PC-3 (cell line): ENCODE results near the gene BCL2L11. TPM values are rescaled to one million over a fixed set of nuclear protein-coding genes. Genes with fewer than 3 reads are reported as not detected.

ENCODE experiments used
- ATAC-seq: fragments of 200-7000 bp; cut with Tn5 transposase; 2 replicates; pipeline ENCODE4 v1.9.1; 2020; ENCODE audit warnings: mild to moderate bottlenecking, moderate library complexity
- BruUV-seq: library from RNA; stranded (reverse); fragments of 400-500 nt; replicated peaks from 2 replicates; lab custom pipeline; 2021; lab: Mats Ljungman, UMichigan
- CTCF ChIA-PET: fragments of 300-600 bp; sonication (Branson Sonifier 250); formaldehyde crosslinking; loops from one replicate; lab custom pipeline; 2022; ENCODE audit warnings: antibody characterized with exemption; lab: Charles Lee
- POLR2A ChIA-PET: fragments of 300-600 bp; sonication (Branson Sonifier 250); formaldehyde crosslinking; loops from one replicate; lab custom pipeline; 2022; ENCODE audit warnings: antibody characterized with exemption; ENCODE audit not compliant: unreplicated experiment; lab: Charles Lee
- DNase-seq: peaks from one replicate; pipeline ENCODE4 v3.0.0-alpha.2; 2015
- H2AFZ ChIP-seq: fragments of 300-600 bp; sonication (generic); 2 replicates; pipeline ENCODE4 v1.6.0; 2016; ENCODE audit warnings: antibody characterized with exemption, low read length
- H3F3A ChIP-seq: fragments of 300-600 bp; sonication (generic); one replicate; pipeline ENCODE4 v1.6.0; 2017; ENCODE audit warnings: antibody characterized with exemption, low read length, control low read depth, mild to moderate bottlenecking; ENCODE audit not compliant: unreplicated experiment
- H3K27ac ChIP-seq: fragments of 300-600 bp; sonication (generic); 2 replicates; pipeline ENCODE4 v1.5.1; 2016; ENCODE audit warnings: mild to moderate bottlenecking, low read length
- H3K27me3 ChIP-seq: fragments of 300-600 bp; sonication (generic); 2 replicates; pipeline ENCODE4 v1.6.1; 2016; ENCODE audit warnings: low read length, mixed read lengths
- H3K36me3 ChIP-seq: fragments of 300-600 bp; sonication (generic); 2 replicates; pipeline ENCODE4 v1.6.1; 2016; ENCODE audit warnings: low read depth, mixed run types, low read length, mixed read lengths
- H3K4me1 ChIP-seq: fragments of 300-600 bp; sonication (generic); 2 replicates; pipeline ENCODE4 v1.5.1; 2016; ENCODE audit warnings: low read length; ENCODE audit not compliant: insufficient read depth
- H3K4me2 ChIP-seq: fragments of 300-600 bp; sonication (generic); 2 replicates; pipeline ENCODE4 v1.6.0; 2016; ENCODE audit warnings: low read length
- H3K4me3 ChIP-seq: fragments of 300-600 bp; sonication (generic); 2 replicates; pipeline ENCODE4 v1.5.1; 2016; ENCODE audit warnings: mild to moderate bottlenecking, low read length, mixed read lengths
- H3K79me2 ChIP-seq: fragments of 300-600 bp; sonication (generic); 2 replicates; pipeline ENCODE4 v1.6.1; 2017; ENCODE audit warnings: low read length, mixed read lengths
- H3K9ac ChIP-seq: fragments of 300-600 bp; sonication (generic); 2 replicates; pipeline ENCODE4 v1.6.0; 2016; ENCODE audit warnings: mild to moderate bottlenecking, low read length
- H3K9me2 ChIP-seq: fragments of 300-600 bp; sonication (generic); replicated peaks from 2 replicates; pipeline ENCODE4 v1.6.1; 2016; ENCODE audit warnings: mixed run types, low read length, mixed read lengths
- H3K9me3 ChIP-seq: fragments of 300-600 bp; sonication (generic); 2 replicates; pipeline ENCODE4 v1.6.1; 2016; ENCODE audit warnings: low read length, mixed read lengths
- H4K20me1 ChIP-seq: fragments of 300-600 bp; sonication (generic); 2 replicates; pipeline ENCODE4 v1.6.1; 2016; ENCODE audit warnings: low read length, mixed read lengths
- EZH2 ChIP-seq: fragments of 300-600 bp; sonication (generic); IDR thresholded peaks from one replicate; pipeline ENCODE4 v1.6.1; 2017; ENCODE audit warnings: antibody characterized with exemption, mild to moderate bottlenecking, low read length; ENCODE audit not compliant: unreplicated experiment
- EZH2phosphoT487 ChIP-seq: fragments of 300-600 bp; sonication (generic); IDR thresholded peaks from 2 replicates; pipeline ENCODE4 v1.6.1; 2018; ENCODE audit warnings: mild to moderate bottlenecking, antibody characterized with exemption, low read length, borderline replicate concordance
- intact Hi-C: fragments of 100-400 bp; cut with micrococcal nuclease; formaldehyde crosslinking; loops from 2 replicates; pipeline ENCODE4 v1.9.0; 2023
- total RNA-seq: library from RNA; depleted of rRNA; stranded (reverse); fragments of >200 nt; gene quantifications from 2 replicates; pipeline ENCODE4 v1.2.3, GENCODE V29; 2014
- TF ChIP-seq, protein P1 (sequence below): fragments of 300-600 bp; sonication (generic); conservative IDR thresholded peaks from 2 replicates; pipeline ENCODE4 v1.5.1; 2017; ENCODE audit warnings: antibody characterized with exemption, low read depth, mild to moderate bottlenecking, low read length

The BCL2L11 gene
- total RNA-seq, 1 experiment from 2014 or later, result 11.3 TPM

DNA sequence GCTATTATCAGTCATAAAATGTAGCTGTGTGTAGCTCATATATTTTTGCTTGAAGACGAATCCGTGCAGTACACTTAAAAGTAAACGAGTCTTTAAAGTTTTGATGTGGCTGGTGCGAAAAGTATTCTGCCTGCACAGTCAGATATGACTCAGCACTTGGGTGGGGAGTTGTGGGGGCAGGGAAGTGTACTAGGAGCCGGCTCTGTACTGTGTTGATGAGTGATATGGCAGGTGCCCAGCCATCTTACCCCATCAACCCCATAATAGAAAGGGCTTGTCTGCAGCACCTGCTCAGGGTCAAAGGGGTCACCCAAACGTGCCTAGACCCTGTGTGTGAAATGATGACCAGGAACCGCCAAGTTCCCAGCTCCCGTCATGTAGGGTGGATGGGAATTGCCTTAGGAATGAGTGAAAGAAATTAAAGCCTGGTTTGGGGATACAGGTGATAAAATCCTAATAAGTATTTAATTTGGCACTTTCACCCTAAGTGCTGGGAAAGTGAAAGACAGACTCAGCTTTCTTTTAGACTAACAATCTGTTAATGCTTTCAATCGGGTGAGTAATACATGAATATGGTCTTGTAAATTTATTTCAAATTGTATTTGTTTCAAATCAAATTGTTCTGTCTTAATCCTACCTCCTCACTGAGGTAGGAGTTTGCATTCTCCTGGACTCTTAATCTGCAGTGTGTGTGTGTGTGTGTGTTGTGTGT lies 48.0 kb downstream of the BCL2L11 start:
- Histone ChIP-seq H3K9me3 (no peaks in the 10 kb centered on the region), H3K9me2 (no peaks in the 10 kb centered on the region), H3K36me3 (peaks cover 19% of the 10 kb centered on the region; the same call in 1 of the 2 replicates), H4K20me1 (no peaks in the 10 kb centered on the region), H2AFZ (no peak overlapping the region), H3K4me2 (peak overlapping the region; percentile 69), H3K4me3 (no peak overlapping the region), H3K27ac (peak overlapping the region; percentile 43), H3F3A (no peaks in the 10 kb centered on the region), H3K27me3 (no peaks in the 10 kb centered on the region), H3K4me1 (peaks cover 31% of the 10 kb centered on the region), H3K9ac (no peak overlapping the region), H3K79me2 (no peaks in the 10 kb centered on the region)
- intact Hi-C loops, result no loop called here
- no TSS peak for BruUV-seq
- DNase-seq, result peak; percentile 94
- peak; percentile 96 for ATAC-seq
- TF ChIP-seq EZH2, result no peak
- TF ChIP-seq, protein P1, sequence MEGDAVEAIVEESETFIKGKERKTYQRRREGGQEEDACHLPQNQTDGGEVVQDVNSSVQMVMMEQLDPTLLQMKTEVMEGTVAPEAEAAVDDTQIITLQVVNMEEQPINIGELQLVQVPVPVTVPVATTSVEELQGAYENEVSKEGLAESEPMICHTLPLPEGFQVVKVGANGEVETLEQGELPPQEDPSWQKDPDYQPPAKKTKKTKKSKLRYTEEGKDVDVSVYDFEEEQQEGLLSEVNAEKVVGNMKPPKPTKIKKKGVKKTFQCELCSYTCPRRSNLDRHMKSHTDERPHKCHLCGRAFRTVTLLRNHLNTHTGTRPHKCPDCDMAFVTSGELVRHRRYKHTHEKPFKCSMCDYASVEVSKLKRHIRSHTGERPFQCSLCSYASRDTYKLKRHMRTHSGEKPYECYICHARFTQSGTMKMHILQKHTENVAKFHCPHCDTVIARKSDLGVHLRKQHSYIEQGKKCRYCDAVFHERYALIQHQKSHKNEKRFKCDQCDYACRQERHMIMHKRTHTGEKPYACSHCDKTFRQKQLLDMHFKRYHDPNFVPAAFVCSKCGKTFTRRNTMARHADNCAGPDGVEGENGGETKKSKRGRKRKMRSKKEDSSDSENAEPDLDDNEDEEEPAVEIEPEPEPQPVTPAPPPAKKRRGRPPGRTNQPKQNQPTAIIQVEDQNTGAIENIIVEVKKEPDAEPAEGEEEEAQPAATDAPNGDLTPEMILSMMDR, result no peak
- TF ChIP-seq EZH2phosphoT487, result no peak
- POLR2A ChIA-PET, result interaction anchor here (0.5 to 1.0 kb wide), 3 partner anchors 34 to 1988 kb away, joined by 3 to 14 read pairs (median 5); partner anchors contain the start of gene BCL2L11
- CTCF ChIA-PET, result no interaction called here

DNA sequence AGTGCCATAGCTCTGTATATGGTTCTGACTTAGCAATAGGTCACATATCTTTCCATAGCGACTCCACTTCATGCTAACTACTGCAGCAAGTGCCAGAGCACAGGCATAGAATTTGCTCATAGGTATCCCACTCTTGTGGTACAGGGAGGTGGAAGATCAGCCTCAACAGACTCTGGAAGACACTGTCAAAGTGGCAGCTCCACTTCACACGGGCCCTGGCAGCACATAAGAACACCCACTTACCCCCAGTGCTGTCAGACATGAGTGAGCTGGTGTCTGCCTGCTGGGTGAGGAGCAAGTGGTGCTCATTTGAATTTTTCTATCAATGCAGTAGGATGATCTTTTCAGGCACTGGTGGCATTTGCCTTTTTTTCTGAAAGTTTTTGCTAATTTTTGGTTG lies 48.6 kb downstream of the BCL2L11 start:
- no peak for ATAC-seq
- intact Hi-C loops, result no loop called here
- Histone ChIP-seq H3K4me3 (no peak overlapping the region), H3K79me2 (no peaks in the 10 kb centered on the region), H4K20me1 (no peaks in the 10 kb centered on the region), H3K9me2 (no peaks in the 10 kb centered on the region), H3K9me3 (no peaks in the 10 kb centered on the region), H3K9ac (no peak overlapping the region), H3K4me2 (no peak overlapping the region), H3K27me3 (no peaks in the 10 kb centered on the region), H3K4me1 (peaks cover 31% of the 10 kb centered on the region), H3F3A (no peaks in the 10 kb centered on the region), H2AFZ (no peak overlapping the region), H3K27ac (no peak overlapping the region), H3K36me3 (peaks cover 16% of the 10 kb centered on the region; the same call in 1 of the 2 replicates)
- TF ChIP-seq EZH2phosphoT487 (no peak), EZH2 (no peak)
- TF ChIP-seq, protein P1, result no peak
- ChIA-PET CTCF (no interaction called here), POLR2A (no interaction called here)
- no TSS peak for BruUV-seq
- no peak for DNase-seq

DNA sequence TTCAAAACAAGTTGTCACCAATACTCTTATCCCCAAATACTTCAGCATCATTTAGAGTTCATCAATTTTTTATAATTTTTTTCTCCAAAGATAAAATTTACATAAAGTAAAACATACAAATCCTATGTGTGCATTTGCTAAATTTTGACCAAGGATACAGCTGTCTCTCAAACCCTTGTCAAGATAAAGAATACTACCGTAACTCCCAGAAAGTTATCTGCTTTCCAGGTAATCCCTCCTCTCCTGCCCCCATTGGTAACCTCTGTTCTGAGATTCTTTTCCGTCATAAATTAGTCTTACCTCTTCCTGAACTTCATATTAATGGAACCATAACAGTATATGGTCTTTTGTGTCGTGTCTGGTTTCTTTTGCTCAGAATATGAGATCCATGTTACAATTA lies 49.2 kb downstream of the BCL2L11 start:
- Histone ChIP-seq H3K9me2 (no peaks in the 10 kb centered on the region), H3K9me3 (no peaks in the 10 kb centered on the region), H3K4me3 (no peak overlapping the region), H3K4me2 (no peak overlapping the region), H3K27ac (no peak overlapping the region), H3K27me3 (no peaks in the 10 kb centered on the region), H3K79me2 (no peaks in the 10 kb centered on the region), H2AFZ (no peak overlapping the region), H3K9ac (no peak overlapping the region), H3F3A (no peaks in the 10 kb centered on the region), H4K20me1 (no peaks in the 10 kb centered on the region), H3K4me1 (peaks cover 31% of the 10 kb centered on the region), H3K36me3 (peaks cover 11% of the 10 kb centered on the region; the same call in 1 of the 2 replicates)
- intact Hi-C loops, result no loop called here
- no TSS peak for BruUV-seq
- ChIA-PET CTCF (no interaction called here), POLR2A (no interaction called here)
- TF ChIP-seq EZH2 (no peak), EZH2phosphoT487 (no peak)
- TF ChIP-seq, protein P1, result no peak
- DNase-seq (no peak), ATAC-seq (no peak)
